ENCODE measurements around the gene SKP1. TPM values are rescaled to one million over a fixed set of nuclear protein-coding genes. Genes with fewer than 3 reads are reported as not detected.

SKP1 gene
- total RNA-seq, 6 donors from 2014 or later: 24.1 to 232 (median 162) TPM

DNA sequence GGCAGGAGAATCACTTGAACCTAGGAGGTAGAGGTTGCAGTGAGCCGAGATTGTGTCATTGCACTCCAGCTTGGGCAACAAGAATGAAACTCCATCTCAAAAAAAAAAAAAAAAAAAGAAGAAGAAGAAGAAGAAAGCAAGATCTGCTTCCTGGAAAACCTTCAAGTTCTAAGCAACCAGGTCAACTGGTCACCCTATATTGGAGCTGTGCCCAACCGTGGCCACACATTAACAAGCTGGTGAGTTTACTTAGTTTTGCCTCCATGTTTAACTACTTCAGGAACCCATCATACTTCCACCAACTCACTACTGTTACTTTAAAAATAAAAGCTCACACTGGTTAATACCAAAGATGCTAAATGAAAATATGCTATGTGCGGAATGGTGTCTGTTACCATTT lies 12.3 kb upstream of the SKP1 start:
- H3K4me1 ChIP-seq: no peaks in the 10 kb centered on the region
- H3K36me3 ChIP-seq: no peaks in the 10 kb centered on the region
- ATAC-seq (ENCODE audit: low FRiP score in 2 of 2) (no peak), DNase-seq (no peak)
- H3K4me3 ChIP-seq: no peak overlapping the region
- H3K27me3 ChIP-seq: no peaks in the 10 kb centered on the region
- WGBS, 2 donors: 72 to 79% methylated on average over 3 of the region's 3 CpGs
- TF ChIP-seq, protein P1, sequence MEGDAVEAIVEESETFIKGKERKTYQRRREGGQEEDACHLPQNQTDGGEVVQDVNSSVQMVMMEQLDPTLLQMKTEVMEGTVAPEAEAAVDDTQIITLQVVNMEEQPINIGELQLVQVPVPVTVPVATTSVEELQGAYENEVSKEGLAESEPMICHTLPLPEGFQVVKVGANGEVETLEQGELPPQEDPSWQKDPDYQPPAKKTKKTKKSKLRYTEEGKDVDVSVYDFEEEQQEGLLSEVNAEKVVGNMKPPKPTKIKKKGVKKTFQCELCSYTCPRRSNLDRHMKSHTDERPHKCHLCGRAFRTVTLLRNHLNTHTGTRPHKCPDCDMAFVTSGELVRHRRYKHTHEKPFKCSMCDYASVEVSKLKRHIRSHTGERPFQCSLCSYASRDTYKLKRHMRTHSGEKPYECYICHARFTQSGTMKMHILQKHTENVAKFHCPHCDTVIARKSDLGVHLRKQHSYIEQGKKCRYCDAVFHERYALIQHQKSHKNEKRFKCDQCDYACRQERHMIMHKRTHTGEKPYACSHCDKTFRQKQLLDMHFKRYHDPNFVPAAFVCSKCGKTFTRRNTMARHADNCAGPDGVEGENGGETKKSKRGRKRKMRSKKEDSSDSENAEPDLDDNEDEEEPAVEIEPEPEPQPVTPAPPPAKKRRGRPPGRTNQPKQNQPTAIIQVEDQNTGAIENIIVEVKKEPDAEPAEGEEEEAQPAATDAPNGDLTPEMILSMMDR (IDR thresholded peaks at IDR 0.05): no peak
- no peak for TF ChIP-seq EP300 (IDR thresholded peaks at IDR 0.05)
- no peak for TF ChIP-seq POLR2AphosphoS5 (IDR thresholded peaks at IDR 0.05)
- TF ChIP-seq POLR2A (IDR thresholded peaks at IDR 0.05): no peak
- no peaks in the 10 kb centered on the region for H3K9me3 ChIP-seq
- no peak overlapping the region for H3K27ac ChIP-seq

DNA sequence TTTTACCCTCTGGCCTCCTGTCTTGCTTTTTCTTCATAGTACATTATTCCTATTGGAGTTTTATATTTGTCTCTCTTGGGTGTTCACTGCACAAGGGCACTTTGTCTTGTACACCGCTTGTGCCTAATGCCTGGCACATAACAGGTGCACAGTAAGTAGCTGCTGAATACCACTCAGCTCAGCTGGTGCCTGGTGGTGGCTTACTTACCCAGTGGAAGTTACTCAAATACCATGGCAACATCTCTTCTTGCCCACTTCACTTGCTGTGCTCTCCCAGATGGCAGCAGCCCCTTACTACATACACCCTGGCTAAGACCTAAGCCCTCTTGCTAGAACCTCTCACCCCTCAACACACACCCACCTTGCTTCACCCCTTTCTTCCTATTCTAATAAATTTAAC lies 11.3 kb upstream of the SKP1 start:
- no peak overlapping the region for H3K4me3 ChIP-seq
- no peak for DNase-seq
- TF ChIP-seq POLR2AphosphoS5 (IDR thresholded peaks at IDR 0.05) (no peak), POLR2A (IDR thresholded peaks at IDR 0.05) (no peak), EP300 (IDR thresholded peaks at IDR 0.05) (no peak)
- TF ChIP-seq, protein P1 (IDR thresholded peaks at IDR 0.05): no peak
- no peaks in the 10 kb centered on the region for H3K9me3 ChIP-seq
- 80 to 82% methylated on average over 1 of the region's 1 CpG for WGBS, 2 donors
- no peaks in the 10 kb centered on the region for H3K36me3 ChIP-seq
- H3K27ac ChIP-seq: no peak overlapping the region
- H3K4me1 ChIP-seq: no peaks in the 10 kb centered on the region
- ATAC-seq (ENCODE audit: low FRiP score in 2 of 2): no peak
- no peaks in the 10 kb centered on the region for H3K27me3 ChIP-seq

DNA sequence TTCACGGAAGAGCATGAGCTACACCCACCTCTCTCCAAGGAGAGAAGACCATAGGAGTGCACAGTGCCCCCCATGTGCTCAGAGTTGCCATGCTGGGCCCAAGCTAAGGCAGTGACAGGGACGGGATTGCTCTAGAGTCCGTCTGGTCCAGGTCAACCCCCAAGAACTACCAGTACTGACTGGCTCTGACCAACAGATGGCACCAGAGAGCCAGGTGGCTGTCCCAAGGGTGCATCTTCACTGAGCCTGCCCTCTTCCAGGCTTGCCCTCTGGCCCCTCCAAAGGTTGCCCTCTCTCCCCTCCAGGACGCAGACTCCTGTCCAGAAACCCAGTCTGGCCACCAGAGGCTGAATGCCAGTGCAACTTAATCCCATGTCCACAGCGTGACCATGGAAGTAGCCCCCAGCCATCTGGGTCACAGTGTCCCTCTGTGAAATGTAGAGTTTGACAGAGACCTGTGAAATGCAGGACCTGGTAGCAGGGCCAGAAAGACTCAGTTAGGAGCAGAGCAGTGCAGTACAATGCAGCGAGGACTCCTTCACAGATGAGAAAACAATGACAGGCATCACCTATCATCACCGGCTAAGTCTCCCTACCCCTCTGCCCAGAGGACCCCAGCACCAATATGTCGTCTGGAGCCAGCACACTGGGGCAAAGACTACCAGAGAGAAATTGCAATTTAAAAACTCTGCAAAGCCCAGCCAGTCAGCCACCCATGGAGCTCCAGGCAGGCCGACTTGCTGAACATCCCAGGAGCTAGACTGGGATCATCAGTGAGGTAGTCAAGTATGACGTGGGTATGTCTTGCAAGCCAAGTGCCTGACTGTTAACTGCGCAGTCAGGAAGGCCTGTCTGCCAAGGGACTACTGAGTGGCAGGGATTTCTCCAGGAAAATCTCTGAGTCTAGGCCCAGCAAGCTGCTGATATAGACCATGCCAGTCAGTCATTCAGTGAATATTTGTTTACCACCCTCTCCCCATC lies 7.7 kb upstream of the SKP1 start:
- TF ChIP-seq, protein P1 (IDR thresholded peaks at IDR 0.05): peak; percentile 82 to 93 (median 87)
- no peak for TF ChIP-seq EP300 (IDR thresholded peaks at IDR 0.05)
- H3K27ac ChIP-seq: no peak overlapping the region
- H3K27me3 ChIP-seq: no peaks in the 10 kb centered on the region
- ATAC-seq (ENCODE audit: low FRiP score in 2 of 2): peak; percentile 85 to 93
- no peak overlapping the region for H3K4me3 ChIP-seq
- H3K4me1 ChIP-seq: no peaks in the 10 kb centered on the region
- H3K36me3 ChIP-seq: no peaks in the 10 kb centered on the region
- H3K9me3 ChIP-seq: no peaks in the 10 kb centered on the region
- WGBS, 2 donors: 51 to 52% methylated on average over 6 to 9 of the region's 11 CpGs
- DNase-seq: peak in 1 of 2 donors; percentile 70

DNA sequence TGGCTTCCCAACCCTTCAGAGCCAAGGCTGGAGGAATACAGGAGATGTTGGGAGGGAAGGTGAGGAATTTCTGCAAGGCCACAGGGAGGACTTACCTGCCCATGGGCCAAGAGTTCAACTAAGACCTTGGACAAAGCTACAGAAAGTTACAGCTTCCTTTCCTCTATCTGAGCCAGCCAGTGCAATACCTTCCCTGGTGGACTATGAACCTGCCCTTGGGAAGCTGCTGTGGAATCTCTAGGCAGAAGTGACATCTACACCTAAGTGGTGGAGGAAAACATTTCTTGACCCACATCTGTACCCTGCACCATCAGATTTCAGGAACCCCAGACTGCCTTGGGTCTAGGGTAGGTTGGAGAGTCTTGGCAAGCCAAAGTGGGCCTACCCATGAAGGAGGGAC lies 6.7 kb upstream of the SKP1 start:
- Histone ChIP-seq H3K4me3 (no peak overlapping the region), H3K27ac (no peak overlapping the region), H3K36me3 (no peaks in the 10 kb centered on the region), H3K4me1 (no peaks in the 10 kb centered on the region), H3K9me3 (no peaks in the 10 kb centered on the region), H3K27me3 (no peaks in the 10 kb centered on the region)
- DNase-seq (no peak), ATAC-seq (ENCODE audit: low FRiP score in 2 of 2) (no peak)
- no peak for TF ChIP-seq POLR2A (IDR thresholded peaks at IDR 0.05)

DNA sequence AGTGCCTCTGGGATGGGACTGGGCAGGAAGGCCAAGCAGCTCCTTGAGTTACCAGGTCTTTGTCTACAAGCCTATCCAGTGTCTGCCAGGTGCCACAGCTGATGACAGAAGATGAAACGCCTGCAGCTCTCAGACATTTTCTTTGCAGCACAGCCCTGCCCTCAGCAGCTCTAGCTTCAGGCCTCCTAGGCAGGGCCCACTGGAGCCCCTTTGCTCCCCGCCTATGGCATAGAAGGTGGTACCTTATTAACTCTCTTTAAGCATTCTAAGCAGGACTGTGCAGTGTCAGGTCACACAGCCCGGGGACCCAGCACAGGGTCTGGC lies 1.3 kb upstream of the SKP1 start:
- 79 to 91% methylated on average over 3 of the region's 3 CpGs for WGBS, 2 donors
- no peaks in the 10 kb centered on the region for H3K9me3 ChIP-seq
- H3K27ac ChIP-seq: peak overlapping the region in 2 of 4 donors; percentile 99 to 100
- H3K36me3 ChIP-seq: peaks cover 3 to 5% (median 4%) of the 10 kb centered on the region in 4 donors
- peaks cover 24 to 34% (median 28%) of the 10 kb centered on the region in 4 donors for H3K4me1 ChIP-seq
- no peak for ATAC-seq (ENCODE audit: low FRiP score in 2 of 2)
- no peaks in the 10 kb centered on the region for H3K27me3 ChIP-seq
- no peak for TF ChIP-seq POLR2AphosphoS5 (IDR thresholded peaks at IDR 0.05)
- no peak for TF ChIP-seq POLR2A (IDR thresholded peaks at IDR 0.05)
- TF ChIP-seq, protein P1 (IDR thresholded peaks at IDR 0.05): no peak
- no peak for TF ChIP-seq EP300 (IDR thresholded peaks at IDR 0.05)
- H3K4me3 ChIP-seq: peak overlapping the region in 1 of 4 donors; percentile 79
- no peak for DNase-seq
